Measurements from ENCODE around the gene SIK1. TPM values are rescaled to one million over a fixed set of nuclear protein-coding genes. Genes with fewer than 3 reads are reported as not detected.
"Not testable (repeated sequence)": the region's sequence is repeated elsewhere in the genome, so short reads cannot be mapped to it uniquely, and the experiment has no call there.

The SIK1 gene
- total RNA-seq, 3 donors from 2014 or later (not counting 1 experiment from before 2014, with no cell fraction given) = 201 to 382 (median 203) TPM

DNA sequence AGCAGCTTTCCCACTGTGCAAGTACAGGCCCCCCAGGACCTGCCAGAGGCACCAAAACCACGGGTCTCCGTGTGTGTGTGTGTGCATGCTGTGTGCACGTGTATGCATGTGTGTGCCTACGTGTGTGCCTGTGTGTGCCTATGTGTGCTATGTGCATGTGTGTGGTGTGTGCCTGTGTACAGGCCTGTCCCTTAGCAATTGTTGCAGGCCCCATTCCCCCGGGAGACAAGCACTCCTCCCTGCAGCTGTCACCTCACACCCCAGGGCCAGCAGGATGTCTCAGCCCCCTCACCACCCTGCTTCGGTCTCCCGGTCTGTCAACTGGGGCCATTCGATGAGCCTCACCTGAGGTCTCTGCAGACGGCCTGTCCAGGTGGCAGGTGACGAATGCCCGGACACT lies 46.6 kb downstream of the SIK1 start:
- not testable (repeated sequence) for ATAC-seq
- no CpG with 5 or more reads among the region's 11 CpGs for WGBS (ENCODE audit: insufficient coverage)

DNA sequence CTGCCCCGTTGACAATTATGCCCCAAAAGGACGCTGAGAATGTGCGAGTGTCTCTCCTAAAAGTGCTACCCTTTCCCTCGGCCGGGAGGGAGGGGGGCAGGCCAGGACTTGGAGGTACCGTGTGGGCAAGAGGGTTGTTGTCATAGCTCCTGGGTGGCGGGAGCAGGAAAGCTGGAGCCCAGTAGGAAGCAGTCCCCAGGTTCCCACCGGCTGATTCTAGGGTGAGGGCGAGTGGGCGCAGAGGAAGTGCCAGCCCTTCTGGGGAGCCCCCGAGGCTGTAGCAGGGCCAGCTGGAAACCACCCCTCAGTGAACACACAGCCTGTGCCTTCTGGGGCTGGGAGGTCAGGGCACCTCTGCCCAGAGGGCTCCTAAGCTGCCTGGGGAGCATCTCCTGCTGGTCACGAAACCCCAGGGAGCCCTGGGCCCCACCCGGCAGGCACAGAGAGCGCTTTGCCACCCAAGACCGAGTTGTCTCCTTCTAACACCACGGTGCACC lies 47.3 kb downstream of the SIK1 start:
- H3K27ac Mint-ChIP-seq; H3K9me3 Mint-ChIP-seq; H3K4me1 ChIP-seq (ENCODE audit: control insufficient read depth, insufficient read depth, low read length); H3K36me3 ChIP-seq (ENCODE audit: control insufficient read depth, insufficient read depth, low read length); DNase-seq; intact Hi-C loops (cut with micrococcal nuclease); ATAC-seq; H3K27ac ChIP-seq (ENCODE audit: low read length); H3K36me3 Mint-ChIP-seq; H3K9me3 ChIP-seq (ENCODE audit: control insufficient read depth, insufficient read depth, low read length); H3K4me3 Mint-ChIP-seq; H3K27me3 Mint-ChIP-seq (ENCODE audit: low read depth in 2 of 2); H3K4me3 ChIP-seq (ENCODE audit: low read length); H3K27me3 ChIP-seq (ENCODE audit: control insufficient read depth, insufficient read depth, low read length); H3K4me1 Mint-ChIP-seq: not testable (repeated sequence)
- WGBS (ENCODE audit: insufficient coverage) = no CpG with 5 or more reads among the region's 16 CpGs

More for the DNA sequence above, 46.6 kb downstream of the SIK1 start:
- H3K27ac Mint-ChIP-seq; H3K27me3 ChIP-seq (ENCODE audit: control insufficient read depth, insufficient read depth, low read length); H3K27ac ChIP-seq (ENCODE audit: low read length); H3K27me3 Mint-ChIP-seq (ENCODE audit: low read depth in 2 of 2); H3K4me3 ChIP-seq (ENCODE audit: low read length); H3K36me3 ChIP-seq (ENCODE audit: control insufficient read depth, insufficient read depth, low read length); intact Hi-C loops (cut with micrococcal nuclease); H3K4me3 Mint-ChIP-seq; DNase-seq; H3K36me3 Mint-ChIP-seq; H3K4me1 ChIP-seq (ENCODE audit: control insufficient read depth, insufficient read depth, low read length); H3K9me3 Mint-ChIP-seq; H3K9me3 ChIP-seq (ENCODE audit: control insufficient read depth, insufficient read depth, low read length); H3K4me1 Mint-ChIP-seq: not testable (repeated sequence)

DNA sequence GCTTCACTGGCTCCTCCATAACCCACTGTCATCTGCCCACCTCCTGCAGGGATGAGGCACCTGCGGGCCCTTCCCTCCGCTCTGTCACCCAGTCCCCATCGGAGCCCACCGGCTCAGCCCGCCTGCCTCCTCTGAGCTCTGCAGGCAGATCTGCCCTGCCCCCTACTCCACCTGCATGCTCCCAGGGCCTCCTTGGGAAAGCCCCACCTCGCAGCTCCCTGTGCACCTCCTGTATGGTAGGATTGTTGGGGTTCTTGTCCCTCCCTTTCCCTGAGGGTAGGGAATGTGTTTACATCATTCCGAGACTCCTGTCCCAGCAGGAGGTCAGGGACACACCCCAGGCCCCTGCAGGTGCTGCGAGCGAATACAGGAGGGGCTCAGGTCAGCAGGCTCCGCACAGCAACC lies 50.5 kb downstream of the SIK1 start:
- DNase-seq (no peak), ATAC-seq (no peak)
- H3K4me3 Mint-ChIP-seq = no peak overlapping the region
- H3K36me3 Mint-ChIP-seq = no peaks in the 10 kb centered on the region
- H3K27me3 ChIP-seq (ENCODE audit: control insufficient read depth, insufficient read depth, low read length) = no peaks in the 10 kb centered on the region
- H3K27ac ChIP-seq (ENCODE audit: low read length) = no peak overlapping the region
- peaks cover 9% of the 10 kb centered on the region for H3K4me1 ChIP-seq (ENCODE audit: control insufficient read depth, insufficient read depth, low read length)
- H3K9me3 Mint-ChIP-seq = no peaks in the 10 kb centered on the region
- no peaks in the 10 kb centered on the region for H3K36me3 ChIP-seq (ENCODE audit: control insufficient read depth, insufficient read depth, low read length)
- no peaks in the 10 kb centered on the region for H3K4me1 Mint-ChIP-seq
- H3K9me3 ChIP-seq (ENCODE audit: control insufficient read depth, insufficient read depth, low read length) = no peaks in the 10 kb centered on the region
- TF ChIP-seq, protein P1, sequence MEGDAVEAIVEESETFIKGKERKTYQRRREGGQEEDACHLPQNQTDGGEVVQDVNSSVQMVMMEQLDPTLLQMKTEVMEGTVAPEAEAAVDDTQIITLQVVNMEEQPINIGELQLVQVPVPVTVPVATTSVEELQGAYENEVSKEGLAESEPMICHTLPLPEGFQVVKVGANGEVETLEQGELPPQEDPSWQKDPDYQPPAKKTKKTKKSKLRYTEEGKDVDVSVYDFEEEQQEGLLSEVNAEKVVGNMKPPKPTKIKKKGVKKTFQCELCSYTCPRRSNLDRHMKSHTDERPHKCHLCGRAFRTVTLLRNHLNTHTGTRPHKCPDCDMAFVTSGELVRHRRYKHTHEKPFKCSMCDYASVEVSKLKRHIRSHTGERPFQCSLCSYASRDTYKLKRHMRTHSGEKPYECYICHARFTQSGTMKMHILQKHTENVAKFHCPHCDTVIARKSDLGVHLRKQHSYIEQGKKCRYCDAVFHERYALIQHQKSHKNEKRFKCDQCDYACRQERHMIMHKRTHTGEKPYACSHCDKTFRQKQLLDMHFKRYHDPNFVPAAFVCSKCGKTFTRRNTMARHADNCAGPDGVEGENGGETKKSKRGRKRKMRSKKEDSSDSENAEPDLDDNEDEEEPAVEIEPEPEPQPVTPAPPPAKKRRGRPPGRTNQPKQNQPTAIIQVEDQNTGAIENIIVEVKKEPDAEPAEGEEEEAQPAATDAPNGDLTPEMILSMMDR (IDR thresholded peaks at IDR 0.05) = no peak
- no peak overlapping the region for H3K27ac Mint-ChIP-seq
- no peak overlapping the region for H3K4me3 ChIP-seq (ENCODE audit: low read length)
- no peaks in the 10 kb centered on the region for H3K27me3 Mint-ChIP-seq (ENCODE audit: low read depth in 2 of 2)
- WGBS (ENCODE audit: insufficient coverage) = 90% methylated on average over 9 of the region's 10 CpGs
- intact Hi-C loops (cut with micrococcal nuclease) = no loop called here

GRCh38 chr21:43375837-43376477 lies 51.0 kb downstream of the SIK1 start:
- Histone ChIP-seq H3K27me3 (ENCODE audit: control insufficient read depth, insufficient read depth, low read length) (no peaks in the 10 kb centered on the region), H3K36me3 (ENCODE audit: control insufficient read depth, insufficient read depth, low read length) (no peaks in the 10 kb centered on the region), H3K9me3 (ENCODE audit: control insufficient read depth, insufficient read depth, low read length) (no peaks in the 10 kb centered on the region), H3K4me1 (ENCODE audit: control insufficient read depth, insufficient read depth, low read length) (peaks cover 9% of the 10 kb centered on the region), H3K27ac (ENCODE audit: low read length) (no peak overlapping the region), H3K4me3 (ENCODE audit: low read length) (no peak overlapping the region)
- no peaks in the 10 kb centered on the region for H3K9me3 Mint-ChIP-seq
- H3K4me3 Mint-ChIP-seq = no peak overlapping the region
- H3K27me3 Mint-ChIP-seq (ENCODE audit: low read depth in 2 of 2) = no peaks in the 10 kb centered on the region
- intact Hi-C loops (cut with micrococcal nuclease) = no loop called here
- TF ChIP-seq, protein P1 (IDR thresholded peaks at IDR 0.05) = no peak
- no peaks in the 10 kb centered on the region for H3K36me3 Mint-ChIP-seq
- no peaks in the 10 kb centered on the region for H3K4me1 Mint-ChIP-seq
- ATAC-seq (no peak), DNase-seq (no peak)
- H3K27ac Mint-ChIP-seq = no peak overlapping the region
- 87% methylated on average over 21 of the region's 21 CpGs for WGBS (ENCODE audit: insufficient coverage)
